Inferior parietal cortex (tissue), 1 donor: Measurements from ENCODE around the gene VMO1.

Source experiments
- DNase-seq: peaks from one replicate; pipeline ENCODE4 v3.0.0-alpha.2; 2016; ENCODE audit errors: extremely low spot score

The VMO1 gene

GRCh38 chr17:4764595-4764994 lies 21.6 kb downstream of the VMO1 start:
- DNase-seq = no peak

GRCh38 chr17:4759776-4760236 lies 26.4 kb downstream of the VMO1 start:
- DNase-seq = no peak

GRCh38 chr17:4753392-4753791 lies 32.8 kb downstream of the VMO1 start:
- no peak for DNase-seq

- no peak for DNase-seq
Measured at GRCh38 chr17:4751932-4752331, 34.2 kb downstream of the VMO1 start.

- no peak for DNase-seq
Measured at GRCh38 chr17:4750606-4751005, 35.6 kb downstream of the VMO1 start.

GRCh38 chr17:4748686-4749085 lies 37.5 kb downstream of the VMO1 start:
- no peak for DNase-seq

GRCh38 chr17:4747847-4748246 lies 38.3 kb downstream of the VMO1 start:
- DNase-seq = no peak

GRCh38 chr17:4744999-4745969 lies 40.9 kb downstream of the VMO1 start:
- no peak for DNase-seq

GRCh38 chr17:4743898-4744297 lies 42.3 kb downstream of the VMO1 start:
- DNase-seq = no peak

- no peak for DNase-seq
Measured at GRCh38 chr17:4743216-4743615, 42.9 kb downstream of the VMO1 start.

- DNase-seq = no peak
Measured at GRCh38 chr17:4742629-4743028, 43.5 kb downstream of the VMO1 start.

GRCh38 chr17:4742133-4742532 lies 44.0 kb downstream of the VMO1 start:
- no peak for DNase-seq

- DNase-seq = no peak
Measured at GRCh38 chr17:4741544-4741943, 44.6 kb downstream of the VMO1 start.

GRCh38 chr17:4740584-4740983 lies 45.6 kb downstream of the VMO1 start:
- DNase-seq = no peak

- DNase-seq = no peak
Measured at GRCh38 chr17:4740025-4740351, 46.2 kb downstream of the VMO1 start.

GRCh38 chr17:4739122-4740024 lies 46.8 kb downstream of the VMO1 start, which contains the start of the genes CXCL16 and ZMYND15:
Gene CXCL16 (minus strand): TSS chr17:4739928. CDS start chr17:4739339, 589 bp downstream.
Gene ZMYND15 (plus strand): TSS chr17:4739833. CDS start chr17:4740549, 716 bp downstream.
- no peak for DNase-seq

GRCh38 chr17:4738136-4739121 lies 47.7 kb downstream of the VMO1 start:
- no peak for DNase-seq

- DNase-seq = no peak
Measured at GRCh38 chr17:4735876-4736651, 50.1 kb downstream of the VMO1 start.
